ENCODE measurements around the gene ZFAND3. TPM values are rescaled to one million over a fixed set of nuclear protein-coding genes. Genes with fewer than 3 reads are reported as not detected.
A peak's percentile ranks its signal among the peaks of the same experiment; 100 is the strongest.

ZFAND3 gene
- total and polyA plus RNA-seq, 2 experiments from 2014 or later: 16.9 to 28.2 TPM

GRCh38 chr6:37858363-37858762 is 38.8 kb downstream of the ZFAND3 start:
- no peaks in the 10 kb centered on the region for H3K9me3 Mint-ChIP-seq
- Histone ChIP-seq H3K9me2 (ENCODE audit: insufficient read depth) (no peaks in the 10 kb centered on the region), H2AFZ (no peak overlapping the region), H3K4me3 (no peak overlapping the region), H3K79me2 (replicated peaks; ENCODE audit: insufficient read depth) (peaks cover 90% of the 10 kb centered on the region), H3F3A (replicated peaks; ENCODE audit: low read depth) (no peaks in the 10 kb centered on the region), H4K20me1 (replicated peaks; ENCODE audit: insufficient read depth) (peaks cover 38% of the 10 kb centered on the region), H3K4me2 (no peak overlapping the region), H3K36me3 (ENCODE audit: insufficient read depth) (no peaks in the 10 kb centered on the region), H3K27me3 (ENCODE audit: insufficient read depth) (no peaks in the 10 kb centered on the region), H3K4me1 (ENCODE audit: insufficient read depth) (no peaks in the 10 kb centered on the region; the same call in 1 of the 2 replicates), H3K27ac (ENCODE audit: low read depth) (0 out of 2 replicates have a peak overlapping the region, but pooled peaks have one; percentile 21)
- no peaks in the 10 kb centered on the region for H3K36me3 Mint-ChIP-seq (ENCODE audit: low read depth)
- no peak overlapping the region for H3K4me3 Mint-ChIP-seq
- TF ChIP-seq ZNF114 (CRISPR knock-in tag; IDR thresholded peaks at IDR 0.05) (no peak), STAT1 (IDR thresholded peaks at IDR 0.05; ENCODE audit: unreplicated experiment) (no peak), ZNF331 (CRISPR knock-in tag; IDR thresholded peaks at IDR 0.05; ENCODE audit: low read depth) (no peak), EZH2phosphoT487 (IDR thresholded peaks at IDR 0.05; ENCODE audit: unreplicated experiment) (no peak), CTCF (conservative IDR thresholded peaks at IDR 0.05; ENCODE audit: low read depth in 2 of 2) (no peak), NANOG (IDR thresholded peaks at IDR 0.05; ENCODE audit: borderline replicate concordance) (no peak), EZH2 (IDR thresholded peaks at IDR 0.05; ENCODE audit: low read depth, unreplicated experiment) (no peak), JUNB (IDR thresholded peaks at IDR 0.05; ENCODE audit: unreplicated experiment) (no peak)
- TF ChIP-seq, protein P1, sequence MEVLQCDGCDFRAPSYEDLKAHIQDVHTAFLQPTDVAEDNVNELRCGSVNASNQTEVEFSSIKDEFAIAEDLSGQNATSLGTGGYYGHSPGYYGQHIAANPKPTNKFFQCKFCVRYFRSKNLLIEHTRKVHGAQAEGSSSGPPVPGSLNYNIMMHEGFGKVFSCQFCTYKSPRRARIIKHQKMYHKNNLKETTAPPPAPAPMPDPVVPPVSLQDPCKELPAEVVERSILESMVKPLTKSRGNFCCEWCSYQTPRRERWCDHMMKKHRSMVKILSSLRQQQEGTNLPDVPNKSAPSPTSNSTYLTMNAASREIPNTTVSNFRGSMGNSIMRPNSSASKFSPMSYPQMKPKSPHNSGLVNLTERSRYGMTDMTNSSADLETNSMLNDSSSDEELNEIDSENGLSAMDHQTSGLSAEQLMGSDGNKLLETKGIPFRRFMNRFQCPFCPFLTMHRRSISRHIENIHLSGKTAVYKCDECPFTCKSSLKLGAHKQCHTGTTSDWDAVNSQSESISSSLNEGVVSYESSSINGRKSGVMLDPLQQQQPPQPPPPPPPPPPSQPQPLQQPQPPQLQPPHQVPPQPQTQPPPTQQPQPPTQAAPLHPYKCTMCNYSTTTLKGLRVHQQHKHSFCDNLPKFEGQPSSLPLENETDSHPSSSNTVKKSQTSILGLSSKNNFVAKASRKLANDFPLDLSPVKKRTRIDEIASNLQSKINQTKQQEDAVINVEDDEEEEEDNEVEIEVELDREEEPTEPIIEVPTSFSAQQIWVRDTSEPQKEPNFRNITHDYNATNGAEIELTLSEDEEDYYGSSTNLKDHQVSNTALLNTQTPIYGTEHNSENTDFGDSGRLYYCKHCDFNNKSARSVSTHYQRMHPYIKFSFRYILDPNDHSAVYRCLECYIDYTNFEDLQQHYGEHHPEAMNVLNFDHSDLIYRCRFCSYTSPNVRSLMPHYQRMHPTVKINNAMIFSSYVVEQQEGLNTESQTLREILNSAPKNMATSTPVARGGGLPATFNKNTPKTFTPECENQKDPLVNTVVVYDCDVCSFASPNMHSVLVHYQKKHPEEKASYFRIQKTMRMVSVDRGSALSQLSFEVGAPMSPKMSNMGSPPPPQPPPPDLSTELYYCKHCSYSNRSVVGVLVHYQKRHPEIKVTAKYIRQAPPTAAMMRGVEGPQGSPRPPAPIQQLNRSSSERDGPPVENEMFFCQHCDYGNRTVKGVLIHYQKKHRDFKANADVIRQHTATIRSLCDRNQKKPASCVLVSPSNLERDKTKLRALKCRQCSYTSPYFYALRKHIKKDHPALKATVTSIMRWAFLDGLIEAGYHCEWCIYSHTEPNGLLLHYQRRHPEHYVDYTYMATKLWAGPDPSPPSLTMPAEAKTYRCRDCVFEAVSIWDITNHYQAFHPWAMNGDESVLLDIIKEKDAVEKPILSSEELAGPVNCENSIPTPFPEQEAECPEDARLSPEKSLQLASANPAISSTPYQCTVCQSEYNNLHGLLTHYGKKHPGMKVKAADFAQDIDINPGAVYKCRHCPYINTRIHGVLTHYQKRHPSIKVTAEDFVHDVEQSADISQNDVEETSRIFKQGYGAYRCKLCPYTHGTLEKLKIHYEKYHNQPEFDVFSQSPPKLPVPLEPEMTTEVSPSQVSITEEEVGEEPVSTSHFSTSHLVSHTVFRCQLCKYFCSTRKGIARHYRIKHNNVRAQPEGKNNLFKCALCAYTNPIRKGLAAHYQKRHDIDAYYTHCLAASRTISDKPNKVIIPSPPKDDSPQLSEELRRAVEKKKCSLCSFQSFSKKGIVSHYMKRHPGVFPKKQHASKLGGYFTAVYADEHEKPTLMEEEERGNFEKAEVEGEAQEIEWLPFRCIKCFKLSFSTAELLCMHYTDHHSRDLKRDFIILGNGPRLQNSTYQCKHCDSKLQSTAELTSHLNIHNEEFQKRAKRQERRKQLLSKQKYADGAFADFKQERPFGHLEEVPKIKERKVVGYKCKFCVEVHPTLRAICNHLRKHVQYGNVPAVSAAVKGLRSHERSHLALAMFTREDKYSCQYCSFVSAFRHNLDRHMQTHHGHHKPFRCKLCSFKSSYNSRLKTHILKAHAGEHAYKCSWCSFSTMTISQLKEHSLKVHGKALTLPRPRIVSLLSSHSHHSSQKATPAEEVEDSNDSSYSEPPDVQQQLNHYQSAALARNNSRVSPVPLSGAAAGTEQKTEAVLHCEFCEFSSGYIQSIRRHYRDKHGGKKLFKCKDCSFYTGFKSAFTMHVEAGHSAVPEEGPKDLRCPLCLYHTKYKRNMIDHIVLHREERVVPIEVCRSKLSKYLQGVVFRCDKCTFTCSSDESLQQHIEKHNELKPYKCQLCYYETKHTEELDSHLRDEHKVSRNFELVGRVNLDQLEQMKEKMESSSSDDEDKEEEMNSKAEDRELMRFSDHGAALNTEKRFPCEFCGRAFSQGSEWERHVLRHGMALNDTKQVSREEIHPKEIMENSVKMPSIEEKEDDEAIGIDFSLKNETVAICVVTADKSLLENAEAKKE (CRISPR knock-in tag; IDR thresholded peaks at IDR 0.05): no peak
- no peak for ATAC-seq
- no peak for DNase-seq (ENCODE audit: low spot score)
- H3K4me1 Mint-ChIP-seq: peaks cover 13% of the 10 kb centered on the region; the same call in 2 of the 3 replicates
- no peaks in the 10 kb centered on the region for H3K27me3 Mint-ChIP-seq (ENCODE audit: insufficient read depth, low read depth, poor library complexity)
- H3K27ac Mint-ChIP-seq: no peak overlapping the region

All from GM23338 (cell line).